Activated CD8-positive, alpha-beta T cell treated with anti-CD3 and anti-CD28 coated beads for 36 hours (primary cell): ENCODE measurements around the gene GNAT3. TPM values are rescaled to one million over a fixed set of nuclear protein-coding genes. Genes with fewer than 3 reads are reported as not detected.

Source experiments
- ATAC-seq: fragments of 200-7000 bp; cut with Tn5 transposase; one replicate; pipeline ENCODE4 v1.10.0; 2021; ENCODE audit warnings: mild to moderate bottlenecking, moderate library complexity
- CTCF ChIA-PET: fragments of 350-600 bp; sonication (Branson Sonifier 250); formaldehyde crosslinking; loops from one replicate; lab custom pipeline; 2021; ENCODE audit warnings: antibody characterized with exemption; lab: Charles Lee
- POLR2A ChIA-PET: fragments of 350-600 bp; sonication (Branson Sonifier 250); formaldehyde crosslinking; loops from one replicate; lab custom pipeline; 2021; ENCODE audit warnings: antibody characterized with exemption; lab: Charles Lee
- DNase-seq: peaks from one replicate; pipeline ENCODE4 v3.0.0-alpha.2; 2020
- H3K27ac Mint-ChIP-seq: one replicate; pipeline ENCODE4 v1.8.0; 2021; ENCODE audit warnings: mild to moderate bottlenecking, mixed read lengths
- H3K27me3 Mint-ChIP-seq: one replicate; pipeline ENCODE4 v1.8.0; 2021; ENCODE audit warnings: mixed read lengths
- H3K36me3 Mint-ChIP-seq: one replicate; pipeline ENCODE4 v1.8.0; 2021; ENCODE audit warnings: low read depth, mixed read lengths
- H3K4me1 Mint-ChIP-seq: one replicate; pipeline ENCODE4 v1.8.0; 2021; ENCODE audit warnings: low read depth, mixed read lengths
- H3K4me3 Mint-ChIP-seq: one replicate; pipeline ENCODE4 v1.8.0; 2021; ENCODE audit warnings: mild to moderate bottlenecking, moderate library complexity, mixed read lengths
- H3K9me3 Mint-ChIP-seq: one replicate; pipeline ENCODE4 v1.8.0; 2021; ENCODE audit warnings: mixed read lengths
- intact Hi-C: fragments of 100-400 bp; cut with micrococcal nuclease; formaldehyde crosslinking; loops from one replicate; pipeline ENCODE4 v1.10.0; 2022
- total RNA-seq, 2 experiments: library from RNA; stranded (reverse); gene quantifications; one replicate each; pipeline ENCODE4 v1.2.3, GENCODE V29; 2021
- TF ChIP-seq, protein P1 (sequence below): fragments of 200-600 bp; IDR thresholded peaks from one replicate; pipeline ENCODE4 v1.8.0; 2022; ENCODE audit warnings: antibody characterized with exemption, mild to moderate bottlenecking

GNAT3 gene
- total RNA-seq, 2 experiments from 2014 or later: not detected

DNA sequence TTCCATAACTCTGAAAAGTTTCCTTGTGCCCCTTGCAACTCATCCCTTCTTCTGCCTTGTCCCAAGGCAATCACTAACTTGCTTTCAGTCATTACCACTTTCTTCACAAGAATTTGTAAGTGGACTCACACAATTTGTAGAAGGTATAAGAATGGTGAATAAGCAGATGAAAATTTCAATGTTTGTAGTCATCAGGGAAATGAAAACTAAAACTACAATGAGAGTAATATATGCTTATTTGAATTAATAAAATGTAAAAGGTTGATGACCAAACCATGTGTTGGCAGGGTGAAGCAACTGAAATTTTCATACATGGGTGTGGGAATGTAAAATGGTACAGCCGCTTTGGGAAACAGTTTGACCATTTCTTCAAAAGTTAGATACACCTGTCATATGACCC lies 79.7 kb downstream of the GNAT3 start:
- ChIA-PET CTCF (no interaction called here), POLR2A (no interaction called here)
- TF ChIP-seq, protein P1, sequence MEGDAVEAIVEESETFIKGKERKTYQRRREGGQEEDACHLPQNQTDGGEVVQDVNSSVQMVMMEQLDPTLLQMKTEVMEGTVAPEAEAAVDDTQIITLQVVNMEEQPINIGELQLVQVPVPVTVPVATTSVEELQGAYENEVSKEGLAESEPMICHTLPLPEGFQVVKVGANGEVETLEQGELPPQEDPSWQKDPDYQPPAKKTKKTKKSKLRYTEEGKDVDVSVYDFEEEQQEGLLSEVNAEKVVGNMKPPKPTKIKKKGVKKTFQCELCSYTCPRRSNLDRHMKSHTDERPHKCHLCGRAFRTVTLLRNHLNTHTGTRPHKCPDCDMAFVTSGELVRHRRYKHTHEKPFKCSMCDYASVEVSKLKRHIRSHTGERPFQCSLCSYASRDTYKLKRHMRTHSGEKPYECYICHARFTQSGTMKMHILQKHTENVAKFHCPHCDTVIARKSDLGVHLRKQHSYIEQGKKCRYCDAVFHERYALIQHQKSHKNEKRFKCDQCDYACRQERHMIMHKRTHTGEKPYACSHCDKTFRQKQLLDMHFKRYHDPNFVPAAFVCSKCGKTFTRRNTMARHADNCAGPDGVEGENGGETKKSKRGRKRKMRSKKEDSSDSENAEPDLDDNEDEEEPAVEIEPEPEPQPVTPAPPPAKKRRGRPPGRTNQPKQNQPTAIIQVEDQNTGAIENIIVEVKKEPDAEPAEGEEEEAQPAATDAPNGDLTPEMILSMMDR: no peak

DNA sequence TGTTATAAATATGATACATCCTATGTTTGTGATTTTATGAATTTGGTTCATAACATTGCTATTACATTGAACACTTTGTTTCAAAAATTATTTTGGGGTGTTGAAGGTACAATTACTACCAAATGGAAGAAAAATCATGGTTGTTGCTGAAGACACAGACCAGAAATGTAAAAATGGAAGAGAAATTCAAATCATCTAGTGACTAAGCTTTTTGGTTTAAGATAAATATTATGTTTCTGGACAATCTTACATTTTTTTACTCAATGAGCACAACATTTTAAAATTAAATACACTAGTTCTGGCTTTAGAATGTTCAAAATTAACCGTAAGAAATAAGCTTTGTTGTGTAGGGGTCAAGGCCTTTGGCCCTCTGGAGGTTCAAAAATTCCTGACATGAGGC lies 82.7 kb downstream of the GNAT3 start:
- ChIA-PET CTCF (interaction anchor here (0.7 to 2.5 kb wide), 4 partner anchors 21 to 232 kb away, joined by 3 to 7 read pairs (median 3); no protein-coding TSS in a partner anchor), POLR2A (no interaction called here)
- intact Hi-C loops: no loop called here
- Mint-ChIP-seq H3K27me3 (peaks cover 2% of the 10 kb centered on the region), H3K36me3 (no peaks in the 10 kb centered on the region), H3K4me3 (no peak overlapping the region), H3K4me1 (no peaks in the 10 kb centered on the region), H3K9me3 (no peaks in the 10 kb centered on the region), H3K27ac (no peak overlapping the region)
- no peak for DNase-seq
- TF ChIP-seq, protein P1: no peak
- no peak for ATAC-seq

More for the DNA sequence above, 79.7 kb downstream of the GNAT3 start:
- intact Hi-C loops: no loop called here
- Mint-ChIP-seq H3K4me1 (no peaks in the 10 kb centered on the region), H3K36me3 (no peaks in the 10 kb centered on the region), H3K9me3 (no peaks in the 10 kb centered on the region), H3K27me3 (peaks cover 2% of the 10 kb centered on the region), H3K4me3 (no peak overlapping the region), H3K27ac (no peak overlapping the region)
- ATAC-seq: no peak
- no peak for DNase-seq

DNA sequence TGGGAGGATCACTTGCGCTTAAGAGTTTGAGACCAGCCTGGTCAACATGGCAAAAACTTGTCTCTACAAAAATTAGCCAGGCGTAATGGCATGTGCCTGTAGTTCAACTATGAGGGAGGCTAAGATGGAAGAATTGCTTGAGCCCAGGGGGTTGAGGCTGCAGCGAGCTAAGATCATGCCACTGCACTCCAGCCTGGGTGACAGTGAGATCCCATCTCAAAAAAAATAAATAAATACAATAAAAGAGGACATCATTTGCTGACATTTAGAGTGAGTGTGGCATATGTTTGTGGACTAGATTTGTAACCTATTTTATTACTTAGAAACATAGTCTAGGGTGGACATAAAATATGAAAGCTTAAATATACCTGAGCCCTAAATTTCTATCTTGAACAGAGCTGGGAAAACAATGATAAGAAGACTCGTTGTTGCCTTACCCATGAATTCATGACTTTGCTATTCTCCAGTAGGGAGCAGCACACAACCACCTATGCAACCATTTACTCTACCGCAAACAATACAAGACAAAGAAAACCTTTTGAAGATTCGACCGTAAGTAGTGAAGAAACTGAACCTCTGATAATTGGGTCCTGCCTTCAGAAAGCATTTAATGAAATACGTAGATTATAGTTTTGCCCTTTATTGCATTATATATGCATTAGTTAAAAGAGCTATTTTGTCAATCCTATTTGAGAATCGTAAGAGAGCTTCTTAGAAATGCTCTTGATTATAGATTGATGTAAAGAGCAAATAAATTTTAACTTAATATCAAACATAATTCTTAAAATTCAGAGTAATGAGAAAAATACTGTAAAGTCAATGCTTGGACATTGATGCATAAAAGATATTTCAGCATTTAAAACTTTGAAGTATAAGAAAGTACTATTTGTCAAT lies 83.5 kb downstream of the GNAT3 start:
- Mint-ChIP-seq H3K27me3 (peaks cover 2% of the 10 kb centered on the region), H3K27ac (no peak overlapping the region), H3K4me1 (no peaks in the 10 kb centered on the region), H3K9me3 (no peaks in the 10 kb centered on the region), H3K4me3 (no peak overlapping the region), H3K36me3 (no peaks in the 10 kb centered on the region)
- intact Hi-C loops: no loop called here
- TF ChIP-seq, protein P1: peak; percentile 37
- DNase-seq (peak; percentile 3), ATAC-seq (no peak)
- ChIA-PET POLR2A (no interaction called here), CTCF (interaction anchor here (0.7 to 2.5 kb wide), 5 partner anchors 22 to 333 kb away, joined by 3 to 7 read pairs (median 3); no protein-coding TSS in a partner anchor)

DNA sequence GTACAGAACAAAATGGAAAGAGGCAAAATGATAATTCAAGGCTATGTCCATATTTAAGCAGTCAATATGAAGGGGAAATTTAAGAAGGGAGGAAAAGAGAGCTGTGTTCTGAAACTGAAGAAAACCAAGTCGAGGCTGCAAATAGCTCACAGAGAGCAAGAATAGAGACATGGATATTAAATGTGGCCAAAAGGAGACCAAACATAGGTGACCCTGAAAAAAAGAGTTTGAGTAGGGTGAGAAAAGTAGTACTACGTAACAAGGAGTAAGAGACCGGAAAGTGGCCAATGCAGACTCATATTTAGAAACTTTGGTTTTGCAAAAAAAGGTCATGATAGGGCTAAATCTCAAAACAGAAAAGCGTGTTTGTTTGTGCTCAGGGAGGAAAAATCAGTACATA lies 84.6 kb downstream of the GNAT3 start:
- DNase-seq: no peak
- intact Hi-C loops: no loop called here

More for the DNA sequence above, 84.6 kb downstream of the GNAT3 start:
- no peak overlapping the region for H3K27ac Mint-ChIP-seq
- H3K9me3 Mint-ChIP-seq: no peaks in the 10 kb centered on the region
- CTCF ChIA-PET: interaction anchor here (1.0 to 2.5 kb wide), 2 partner anchors 23 to 236 kb away, joined by 3 to 7 read pairs; no protein-coding TSS in a partner anchor
- H3K36me3 Mint-ChIP-seq: no peaks in the 10 kb centered on the region
- TF ChIP-seq, protein P1: no peak
- H3K4me1 Mint-ChIP-seq: no peaks in the 10 kb centered on the region
- peaks cover 2% of the 10 kb centered on the region for H3K27me3 Mint-ChIP-seq
- ATAC-seq: no peak
- POLR2A ChIA-PET: no interaction called here
- no peak overlapping the region for H3K4me3 Mint-ChIP-seq
